GM21447 (cell line): Measurements from ENCODE around the gene PDF.

Experiments used
- ATAC-seq: cut with Tn5 transposase; IDR thresholded peaks from one replicate; pipeline ENCODE4 v1.9.1; 2021; ENCODE audit not compliant: unreplicated experiment

PDF gene

GRCh38 chr16:69339289-69340094 is 9.1 kb upstream of the PDF start, which contains the start of the genes COG8 and NIP7:
TSS of gene COG8 (minus strand) at chr16:69339564. CDS start at chr16:69339552, 12 bp downstream.
TSS of gene NIP7 (plus strand) at chr16:69339772. CDS start at chr16:69339830, 58 bp downstream.
- ATAC-seq, result peak; percentile 93

GRCh38 chr16:69338557-69339288 is 8.3 kb upstream of the PDF start:
- ATAC-seq, result no peak

- no peak for ATAC-seq
Observed at GRCh38 chr16:69334696-69335095, 4.3 kb upstream of the PDF start.

GRCh38 chr16:69329369-69330285 is 761 bp downstream of the PDF start:
- peak; percentile 35 for ATAC-seq

GRCh38 chr16:69328854-69329316 is 1.5 kb downstream of the PDF start:
- ATAC-seq, result no peak

GRCh38 chr16:69327585-69328310 is 2.6 kb downstream of the PDF start:
- ATAC-seq, result no peak

- ATAC-seq, result no peak
Observed at GRCh38 chr16:69326172-69326873, 4.1 kb downstream of the PDF start.

- no peak for ATAC-seq
Observed at GRCh38 chr16:69325784-69326171, 4.6 kb downstream of the PDF start.

- no peak for ATAC-seq
Observed at GRCh38 chr16:69324585-69325253, 5.7 kb downstream of the PDF start.

- no peak for ATAC-seq
Observed at GRCh38 chr16:69324013-69324531, 6.3 kb downstream of the PDF start.

GRCh38 chr16:69323415-69323814 is 7.0 kb downstream of the PDF start:
- no peak for ATAC-seq

GRCh38 chr16:69322343-69322742 is 8.0 kb downstream of the PDF start:
- no peak for ATAC-seq

- no peak for ATAC-seq
Observed at GRCh38 chr16:69321080-69321479, 9.3 kb downstream of the PDF start.

- ATAC-seq, result no peak
Observed at GRCh38 chr16:69320740-69321073, 9.7 kb downstream of the PDF start.

GRCh38 chr16:69319826-69320739 is 10.3 kb downstream of the PDF start:
- ATAC-seq, result no peak

- ATAC-seq, result no peak
Observed at GRCh38 chr16:69319381-69319780, 11.0 kb downstream of the PDF start.

GRCh38 chr16:69318911-69319289 is 11.5 kb downstream of the PDF start:
- no peak for ATAC-seq
